HL-60 (cell line): Measurements from ENCODE around the gene ACACA.

Source experiments
- DNase-seq, 2 experiments: peaks; one replicate each; pipeline ENCODE4 v3.0.0-alpha.2; 2010 to 2020; ENCODE audit warnings: low read depth in 1 of 2, low spot score in 1 of 2
- H3K27ac ChIP-seq: fragments of 250-450 bp; sonication (Bioruptor Pico); replicated peaks from 2 replicates; pipeline ENCODE4 v1.5.1; 2020; ENCODE audit warnings: mild to moderate bottlenecking, moderate library complexity
- H3K27me3 ChIP-seq: fragments of 250-450 bp; sonication (Bioruptor Pico); 2 replicates; pipeline ENCODE4 v1.5.1; 2021; ENCODE audit warnings: mild to moderate bottlenecking, moderate library complexity; ENCODE audit not compliant: insufficient read depth, poor library complexity, severe bottlenecking
- H3K4me3 ChIP-seq: replicated peaks from 2 replicates; pipeline ENCODE4 v1.5.1; 2011; ENCODE audit warnings: mild to moderate bottlenecking, control low read depth, low read length; ENCODE audit not compliant: insufficient read depth
- GABPA ChIP-seq: IDR thresholded peaks from 2 replicates; pipeline ENCODE4 v1.6.1; 2012; ENCODE audit warnings: low read depth
- POLR2AphosphoS5 ChIP-seq: IDR thresholded peaks from 2 replicates; pipeline ENCODE4 v1.6.1; 2012; ENCODE audit warnings: low read depth
- REST ChIP-seq: IDR thresholded peaks from 2 replicates; pipeline ENCODE4 v1.6.1; 2012; ENCODE audit warnings: low read depth; ENCODE audit not compliant: insufficient replicate concordance
- SPI1 ChIP-seq: IDR thresholded peaks from 2 replicates; pipeline ENCODE4 v1.6.1; 2012; ENCODE audit warnings: low read depth, mild to moderate bottlenecking, borderline replicate concordance
- TF ChIP-seq, protein P1 (sequence below): IDR thresholded peaks from one replicate; pipeline ENCODE4 v1.5.1; 2011; ENCODE audit warnings: low read length, control low read depth, inconsistent platforms; ENCODE audit not compliant: insufficient read depth

Gene ACACA

DNA sequence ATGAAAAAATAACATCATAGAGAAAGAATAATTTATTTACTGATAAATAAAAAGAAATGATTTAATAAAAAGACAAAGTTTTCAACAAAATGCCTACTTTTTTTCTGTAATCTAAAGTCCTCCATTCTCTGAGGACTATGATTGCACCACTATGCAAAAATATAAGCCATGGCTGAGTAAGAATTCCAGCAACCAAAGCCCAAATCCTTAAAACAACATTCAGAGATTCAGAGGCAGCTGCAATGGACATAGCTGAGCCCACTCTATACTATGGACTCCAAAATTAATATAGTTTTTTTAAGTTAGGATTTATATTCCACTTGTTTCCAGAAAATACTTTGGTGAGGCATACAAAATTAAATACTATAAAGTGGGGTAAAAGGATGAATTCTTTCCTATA lies 200.3 kb downstream of the ACACA start:
- no peak for TF ChIP-seq REST
- no peak for TF ChIP-seq GABPA
- TF ChIP-seq, protein P1, sequence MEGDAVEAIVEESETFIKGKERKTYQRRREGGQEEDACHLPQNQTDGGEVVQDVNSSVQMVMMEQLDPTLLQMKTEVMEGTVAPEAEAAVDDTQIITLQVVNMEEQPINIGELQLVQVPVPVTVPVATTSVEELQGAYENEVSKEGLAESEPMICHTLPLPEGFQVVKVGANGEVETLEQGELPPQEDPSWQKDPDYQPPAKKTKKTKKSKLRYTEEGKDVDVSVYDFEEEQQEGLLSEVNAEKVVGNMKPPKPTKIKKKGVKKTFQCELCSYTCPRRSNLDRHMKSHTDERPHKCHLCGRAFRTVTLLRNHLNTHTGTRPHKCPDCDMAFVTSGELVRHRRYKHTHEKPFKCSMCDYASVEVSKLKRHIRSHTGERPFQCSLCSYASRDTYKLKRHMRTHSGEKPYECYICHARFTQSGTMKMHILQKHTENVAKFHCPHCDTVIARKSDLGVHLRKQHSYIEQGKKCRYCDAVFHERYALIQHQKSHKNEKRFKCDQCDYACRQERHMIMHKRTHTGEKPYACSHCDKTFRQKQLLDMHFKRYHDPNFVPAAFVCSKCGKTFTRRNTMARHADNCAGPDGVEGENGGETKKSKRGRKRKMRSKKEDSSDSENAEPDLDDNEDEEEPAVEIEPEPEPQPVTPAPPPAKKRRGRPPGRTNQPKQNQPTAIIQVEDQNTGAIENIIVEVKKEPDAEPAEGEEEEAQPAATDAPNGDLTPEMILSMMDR = no peak
- no peak for TF ChIP-seq POLR2AphosphoS5
- TF ChIP-seq SPI1 = no peak
- no peak for DNase-seq
- H3K4me3 ChIP-seq = no peak overlapping the region
- H3K27ac ChIP-seq = no peak overlapping the region
- H3K27me3 ChIP-seq = no peaks in the 10 kb centered on the region

DNA sequence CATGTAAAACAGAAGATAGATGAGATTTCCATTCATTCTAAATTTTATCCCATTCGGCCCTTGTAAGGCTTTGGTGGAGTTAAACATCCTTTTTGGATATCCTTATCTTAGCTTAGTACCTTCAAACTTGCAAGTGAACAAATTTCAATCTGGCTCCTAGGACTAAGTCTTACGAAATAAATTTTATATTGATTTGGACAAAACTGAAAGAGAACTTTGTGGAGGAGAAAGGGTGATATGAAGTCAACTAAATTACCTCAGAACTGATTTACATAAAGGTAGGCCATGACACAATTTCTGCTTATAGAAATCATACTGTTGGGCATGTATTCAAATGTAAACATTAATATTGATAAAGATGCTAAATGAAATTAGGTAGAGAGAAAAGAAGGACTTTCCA lies 206.1 kb downstream of the ACACA start:
- DNase-seq = no peak
- Histone ChIP-seq H3K27ac (no peak overlapping the region), H3K4me3 (no peak overlapping the region), H3K27me3 (no peaks in the 10 kb centered on the region)
- TF ChIP-seq POLR2AphosphoS5 = no peak
- TF ChIP-seq, protein P1 = no peak
- no peak for TF ChIP-seq GABPA
- TF ChIP-seq REST = no peak
- no peak for TF ChIP-seq SPI1

GRCh38 chr17:37197336-37197735 lies 209.3 kb downstream of the ACACA start:
- no peak for TF ChIP-seq POLR2AphosphoS5
- TF ChIP-seq, protein P1 = no peak
- TF ChIP-seq SPI1 = no peak
- TF ChIP-seq REST = no peak
- TF ChIP-seq GABPA = no peak
- Histone ChIP-seq H3K27ac (no peak overlapping the region), H3K27me3 (no peaks in the 10 kb centered on the region), H3K4me3 (no peak overlapping the region)
- peak in 1 of 2 experiments; percentile 27 for DNase-seq
